ENCODE data around the gene SIM2.

The SIM2 gene

DNA sequence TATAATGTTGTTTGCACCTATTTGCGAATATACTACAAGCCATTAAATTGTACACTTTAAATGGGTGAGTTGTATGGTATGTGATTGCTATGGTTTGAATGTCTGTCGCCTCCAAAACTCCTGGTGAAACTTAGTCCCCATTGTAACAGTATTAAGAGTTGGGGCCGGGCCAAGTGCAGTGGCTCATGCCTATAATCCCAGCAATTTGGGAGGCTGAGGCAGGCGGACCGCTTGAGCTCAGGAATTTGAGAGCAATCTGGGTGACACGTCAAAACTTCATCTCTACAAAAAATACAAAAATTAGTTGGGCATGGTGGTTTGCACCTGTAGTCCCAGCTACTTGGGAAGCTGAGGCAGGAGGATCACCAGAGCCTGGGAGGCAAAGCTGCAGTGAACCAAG is 12.0 kb upstream of the SIM2 start:
- no peak for DNase-seq (ENCODE audit: low read depth in 2 of 2)

DNA sequence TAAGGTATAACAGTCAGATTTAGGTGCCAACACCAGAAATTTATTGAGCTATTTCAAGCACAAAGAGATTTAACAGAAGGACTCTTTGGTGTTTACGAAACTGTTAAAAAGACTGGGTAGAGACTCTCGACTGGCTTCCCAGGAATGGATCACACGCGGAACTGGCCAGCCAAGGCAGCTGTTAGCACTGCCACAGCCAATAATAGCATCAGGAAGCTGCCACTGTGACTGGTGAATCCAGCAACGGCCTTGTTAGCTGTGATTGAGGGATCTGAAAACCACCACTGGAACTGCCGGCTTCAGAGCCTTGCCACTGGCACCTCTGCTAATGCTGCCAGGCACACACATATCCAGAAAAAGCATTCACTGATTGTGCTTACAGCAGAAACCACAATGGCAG is 10.6 kb upstream of the SIM2 start:
- DNase-seq (ENCODE audit: low read depth in 2 of 2): no peak

DNA sequence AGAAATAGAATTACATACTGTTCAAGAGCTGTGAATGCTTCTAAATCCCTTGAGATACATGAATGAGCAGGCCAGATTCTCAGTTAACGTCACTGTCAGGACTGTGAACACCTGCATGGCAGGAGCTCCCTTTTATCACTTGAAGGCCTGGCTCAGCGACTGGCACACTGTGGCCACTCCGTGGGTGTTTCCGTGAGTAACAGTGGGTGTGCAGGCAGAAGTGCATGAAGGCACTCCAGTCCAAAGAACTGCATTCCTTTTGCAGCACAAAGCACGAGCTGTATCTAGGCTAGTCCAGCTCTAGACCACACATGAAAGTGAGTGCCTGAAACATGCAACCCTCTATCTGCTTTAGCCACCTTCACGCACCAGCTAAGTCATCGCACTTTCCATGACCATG is 9.6 kb upstream of the SIM2 start:
- no peak for DNase-seq (ENCODE audit: low read depth in 2 of 2)

DNA sequence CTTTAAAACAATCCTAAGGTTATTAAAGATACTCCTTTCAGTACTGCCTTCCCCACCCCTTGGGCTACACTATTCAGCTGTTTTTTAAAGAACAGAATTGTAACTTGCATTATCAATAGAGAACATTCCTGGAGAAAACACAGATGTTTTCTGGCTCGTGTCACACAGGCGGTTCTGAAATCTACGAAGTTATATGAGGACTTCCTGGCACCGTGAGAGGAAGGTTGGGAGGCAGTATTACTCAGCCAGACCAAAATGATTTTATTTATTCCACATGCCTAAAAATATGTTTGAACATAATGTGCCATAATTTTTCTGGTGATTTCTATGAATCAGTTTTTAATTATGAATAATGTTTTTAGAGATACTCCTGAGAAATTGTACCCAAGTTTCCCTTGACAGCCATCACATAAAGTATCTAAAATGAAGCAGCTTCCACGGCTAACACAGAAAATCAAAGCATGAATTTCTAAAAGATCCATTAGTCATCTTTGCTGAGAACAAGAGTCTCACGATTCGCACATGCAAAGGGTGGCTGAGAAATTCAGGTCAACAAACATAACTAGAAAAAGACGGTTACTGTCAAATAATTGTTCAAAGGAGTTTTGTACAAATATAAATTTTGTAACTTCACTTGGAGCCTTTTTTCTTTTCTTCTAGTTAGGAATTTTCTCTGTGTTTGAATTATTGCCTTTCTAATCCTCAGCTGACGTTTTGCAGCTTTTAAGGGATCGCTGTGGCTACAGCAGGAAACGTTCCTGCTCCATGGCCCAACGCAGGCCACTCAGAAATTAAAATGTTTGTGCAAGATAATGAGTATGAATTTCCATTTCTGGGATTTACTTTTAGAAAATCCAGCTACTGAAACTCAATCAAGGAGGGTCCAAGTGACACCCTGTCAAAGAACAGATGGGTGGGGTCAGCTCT is 8.0 kb upstream of the SIM2 start:
- DNase-seq (ENCODE audit: low read depth in 2 of 2): no peak

DNA sequence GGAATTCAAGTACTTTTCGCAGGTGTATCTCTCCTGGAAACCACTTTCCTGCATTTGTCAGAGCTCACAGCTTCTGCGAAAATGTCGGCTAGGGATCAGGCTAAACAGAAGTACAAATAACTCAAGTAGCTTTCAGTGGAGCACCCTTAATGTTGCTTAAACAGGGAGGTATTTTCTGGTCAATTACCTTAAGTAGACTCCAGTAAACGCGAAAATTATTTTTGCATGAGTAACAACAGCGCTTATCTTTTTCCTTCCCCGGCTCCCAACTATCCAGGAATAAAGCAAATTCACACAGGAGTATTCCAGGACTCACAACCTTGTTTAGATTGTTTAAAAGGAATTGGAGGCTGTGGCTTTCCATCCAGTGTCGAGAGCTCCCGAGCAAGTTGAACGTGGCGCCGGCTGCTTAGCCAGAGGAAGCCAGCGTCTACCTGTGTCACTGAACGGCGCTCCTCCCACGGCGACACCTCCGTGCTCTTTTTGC is 7.3 kb upstream of the SIM2 start:
- DNase-seq (ENCODE audit: low read depth in 2 of 2): no peak

DNA sequence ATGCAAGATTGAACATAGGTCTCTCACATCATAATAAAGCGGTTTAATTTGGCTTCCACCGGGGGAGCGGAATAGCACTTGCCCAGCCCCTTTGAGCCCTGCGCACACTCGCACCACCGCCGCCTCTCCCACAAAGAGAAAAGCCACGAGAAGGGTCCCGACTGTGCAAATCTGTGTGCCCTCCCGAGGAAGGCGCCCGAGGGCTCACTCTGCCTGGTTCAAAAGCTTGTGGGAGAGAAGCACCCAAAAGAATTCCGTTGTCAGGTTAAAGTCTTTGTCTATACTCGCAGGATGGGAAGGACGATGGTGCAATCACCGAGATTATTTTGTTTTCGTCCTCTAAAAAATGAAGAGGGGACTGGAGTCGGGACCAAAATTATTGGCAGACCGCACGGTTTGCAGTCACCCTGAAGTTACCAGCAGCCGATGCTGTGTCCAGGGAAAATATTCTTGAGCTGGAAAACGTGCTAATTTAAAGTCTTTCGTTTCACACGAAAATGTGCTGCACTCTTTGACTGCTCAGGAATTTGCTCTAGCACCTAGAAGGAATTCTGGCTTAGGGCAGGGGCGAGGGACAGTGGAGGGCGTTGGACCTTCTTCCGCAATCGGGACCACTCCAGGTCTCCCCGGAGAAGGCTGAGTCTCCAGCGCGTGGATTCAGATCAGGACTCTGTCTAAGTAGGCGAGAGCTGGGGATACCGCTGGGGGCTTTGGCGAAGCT is 6.6 kb upstream of the SIM2 start:
- DNase-seq (ENCODE audit: low read depth in 2 of 2): no peak

DNA sequence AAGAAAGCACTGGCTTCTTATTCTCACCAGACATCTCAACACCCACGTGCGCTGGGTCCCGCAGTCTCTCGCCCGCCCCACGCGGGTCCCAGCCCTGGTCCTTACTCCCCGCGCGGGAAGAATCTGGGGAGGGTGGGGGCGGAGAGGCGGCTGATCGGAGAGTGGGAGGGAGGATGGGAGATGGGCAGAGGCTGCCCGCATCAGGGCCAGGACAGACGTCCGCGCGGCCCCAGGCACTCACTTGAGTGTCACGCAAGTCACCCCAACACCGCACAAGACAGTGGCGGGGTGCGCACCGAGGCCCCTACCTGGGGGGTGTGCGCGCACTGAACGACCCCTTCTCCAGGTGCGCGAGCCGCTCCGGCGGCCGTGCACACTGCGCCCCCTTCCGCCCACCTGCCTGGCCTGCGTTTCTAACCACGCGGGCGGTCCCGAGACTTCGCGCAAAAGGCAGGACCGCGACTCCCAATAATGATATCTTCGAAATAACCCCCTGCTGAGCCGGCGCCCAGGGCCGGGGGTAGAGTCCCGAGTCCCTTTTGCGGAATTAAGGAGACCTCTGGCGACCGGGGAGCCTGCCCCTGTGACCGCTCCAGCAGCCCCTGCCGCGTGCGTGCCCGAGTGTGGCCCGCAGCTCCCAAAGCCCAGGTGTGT is 6.0 kb upstream of the SIM2 start:
- no peak for DNase-seq (ENCODE audit: low read depth in 2 of 2)

DNA sequence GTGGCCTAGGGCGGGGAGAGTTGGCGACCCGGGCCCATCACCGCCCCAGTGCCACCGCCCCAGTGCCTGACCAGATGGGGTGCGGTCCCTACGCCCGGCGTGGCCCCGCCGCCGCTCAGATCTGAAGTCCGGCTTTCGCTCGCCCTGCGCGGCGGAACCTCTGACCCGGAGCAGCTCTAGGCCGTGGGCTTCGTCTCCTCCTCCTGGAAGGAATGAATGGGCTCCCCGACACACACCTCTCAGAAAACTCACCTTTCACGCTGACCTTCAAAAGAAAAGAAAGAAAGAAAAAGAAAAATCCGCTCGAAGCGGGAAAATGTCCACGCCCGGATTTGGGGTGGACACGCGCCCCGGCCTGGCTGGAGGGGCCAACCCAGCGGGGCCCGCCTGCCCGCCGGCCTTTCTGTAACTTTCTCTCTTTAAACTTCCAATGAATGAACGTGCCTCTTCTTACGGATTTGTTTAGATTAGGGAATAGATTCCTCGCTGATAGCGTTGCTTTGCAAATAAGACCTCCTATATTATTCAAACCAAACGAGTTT is 5.4 kb upstream of the SIM2 start:
- no peak for DNase-seq (ENCODE audit: low read depth in 2 of 2)

DNA sequence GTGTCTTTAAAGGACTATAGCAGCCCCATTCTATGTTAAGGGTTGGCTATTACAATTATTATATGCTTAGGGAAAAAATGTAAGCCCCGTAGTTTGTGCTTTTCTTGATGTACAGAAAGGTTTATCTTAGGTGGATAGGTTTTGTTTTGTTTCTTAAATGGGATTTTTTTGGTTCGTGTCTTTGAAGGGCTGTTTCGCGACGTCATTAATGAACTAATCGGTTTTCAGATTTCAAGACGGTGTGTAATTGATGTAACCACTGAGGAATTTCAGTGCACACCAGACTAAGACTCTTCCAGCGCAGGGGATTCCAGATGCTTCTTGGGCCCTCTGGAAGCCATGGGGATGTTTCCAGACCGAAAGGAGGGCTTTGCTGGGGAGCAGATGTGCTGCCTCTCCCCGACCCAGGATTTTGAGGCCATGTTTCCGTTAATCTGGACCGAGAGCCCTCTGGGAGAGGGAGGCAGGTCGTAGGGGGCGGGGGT is 4.8 kb upstream of the SIM2 start:
- DNase-seq (ENCODE audit: low read depth in 2 of 2): no peak

DNA sequence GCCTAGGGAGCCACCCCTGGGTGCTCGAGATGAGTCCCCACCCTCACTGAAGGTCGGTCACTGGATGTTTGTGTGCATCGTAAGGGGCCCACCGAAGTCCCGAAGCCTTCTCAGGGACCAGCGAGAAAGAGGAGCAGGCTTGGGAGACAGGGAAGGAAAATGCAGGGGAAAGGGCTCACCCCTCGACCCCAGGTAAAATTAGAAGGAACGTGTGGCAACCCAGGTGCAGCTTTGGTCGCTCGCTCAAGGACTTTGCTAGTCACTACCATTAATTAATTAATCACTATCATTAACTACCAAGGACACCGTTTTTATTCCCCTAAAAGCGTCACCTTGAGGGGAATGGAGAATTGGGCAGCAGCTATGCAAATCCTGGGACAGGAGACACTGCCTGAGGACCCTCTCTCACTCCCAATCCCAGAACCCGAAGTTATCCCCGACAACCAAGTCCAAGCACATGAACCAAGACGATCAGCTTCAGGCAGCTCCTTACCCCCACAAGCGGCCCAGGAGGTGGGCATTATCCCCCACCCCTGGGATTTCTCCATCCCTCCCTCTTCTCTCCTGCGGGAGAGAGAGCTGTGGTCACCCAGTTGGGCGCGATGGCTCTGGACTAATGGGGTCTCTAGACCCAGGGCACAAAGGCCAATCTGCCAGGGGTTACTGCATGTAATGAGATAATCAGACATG is 4.2 kb upstream of the SIM2 start:
- DNase-seq (ENCODE audit: low read depth in 2 of 2): no peak

DNA sequence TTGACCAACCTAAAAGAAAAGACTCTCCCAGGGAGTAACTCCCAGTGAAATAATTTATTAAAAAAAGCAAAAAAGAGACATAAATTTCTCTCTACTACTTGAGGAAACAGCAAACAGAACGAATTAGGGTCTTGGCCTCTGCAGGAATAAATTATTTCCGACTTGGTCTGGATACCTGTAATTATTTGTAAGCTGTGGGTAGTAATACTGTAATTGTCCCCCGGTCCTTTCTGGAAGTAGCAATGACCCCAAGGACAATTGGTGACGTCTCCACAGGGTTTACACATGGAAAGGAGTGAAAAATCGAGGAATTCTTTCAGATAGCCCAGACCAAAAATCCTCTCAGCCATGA is 3.7 kb upstream of the SIM2 start:
- DNase-seq (ENCODE audit: low read depth in 2 of 2): no peak

DNA sequence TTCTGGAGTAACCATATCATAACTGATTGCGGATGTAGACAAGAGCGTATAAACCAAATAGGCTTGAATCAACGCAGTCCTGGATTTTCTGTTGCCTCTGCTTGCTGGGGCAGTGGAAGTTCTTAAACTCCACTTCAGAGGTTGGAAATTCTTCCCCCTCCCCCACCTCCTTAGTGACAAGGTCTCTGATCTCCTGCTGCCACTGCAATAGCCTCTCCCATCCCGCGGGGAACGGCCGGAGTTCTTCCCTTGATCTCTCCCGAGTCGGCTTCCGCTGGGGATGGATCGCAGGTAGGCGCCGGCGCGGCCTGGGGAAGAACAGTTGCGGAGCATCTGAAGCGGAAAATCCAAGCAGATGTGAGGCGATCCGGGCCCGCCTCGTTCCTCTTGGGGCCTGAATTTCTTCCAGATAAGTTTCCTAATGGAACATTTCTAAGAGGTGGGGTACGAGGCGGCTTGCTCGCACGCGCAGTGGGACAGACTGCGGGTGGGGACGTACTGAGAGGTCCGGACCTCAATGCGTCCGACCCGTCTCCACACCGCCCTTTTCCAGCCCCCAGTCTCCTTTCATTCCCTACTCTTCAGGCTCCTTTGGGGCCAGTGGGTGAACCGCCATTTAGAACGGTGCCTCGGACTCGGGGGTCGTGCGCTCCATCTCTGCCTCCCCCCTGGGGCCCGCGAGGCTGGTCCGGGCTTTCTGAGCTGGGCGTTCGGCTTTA is 3.1 kb upstream of the SIM2 start:
- no peak for DNase-seq (ENCODE audit: low read depth in 2 of 2)

DNA sequence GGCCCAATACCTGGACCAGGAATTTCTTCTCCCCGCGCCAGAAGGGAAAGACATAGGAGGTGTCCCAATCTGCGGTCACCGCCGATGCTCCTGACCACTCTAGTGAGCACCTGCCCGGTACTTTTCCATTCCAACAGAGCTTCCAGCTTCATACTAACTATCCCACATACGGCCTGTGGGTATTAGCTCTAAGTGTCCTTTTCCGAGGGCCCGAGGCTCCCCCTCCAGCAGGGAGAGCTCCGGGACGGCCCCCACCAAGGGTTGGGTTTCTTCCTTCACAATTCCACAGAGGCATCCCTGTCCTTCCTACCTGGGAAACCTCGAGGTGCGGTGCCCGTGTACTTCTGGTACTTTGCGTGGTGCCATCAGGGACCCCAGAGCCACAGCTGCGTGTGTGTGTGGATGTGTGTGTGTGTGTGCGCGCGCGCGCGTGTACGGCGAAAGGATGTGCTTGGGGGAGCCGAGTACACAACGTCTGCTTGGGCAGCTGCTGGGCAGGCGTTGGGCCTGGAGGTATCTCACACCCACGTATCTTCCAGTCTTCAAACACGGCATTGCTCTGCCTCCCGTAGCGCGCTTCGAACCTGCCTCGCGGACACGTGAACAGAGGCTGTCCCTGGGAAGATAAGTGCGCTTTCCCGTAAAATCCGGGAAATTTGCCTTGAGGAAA is 2.4 kb upstream of the SIM2 start:
- DNase-seq (ENCODE audit: low read depth in 2 of 2): no peak

DNA sequence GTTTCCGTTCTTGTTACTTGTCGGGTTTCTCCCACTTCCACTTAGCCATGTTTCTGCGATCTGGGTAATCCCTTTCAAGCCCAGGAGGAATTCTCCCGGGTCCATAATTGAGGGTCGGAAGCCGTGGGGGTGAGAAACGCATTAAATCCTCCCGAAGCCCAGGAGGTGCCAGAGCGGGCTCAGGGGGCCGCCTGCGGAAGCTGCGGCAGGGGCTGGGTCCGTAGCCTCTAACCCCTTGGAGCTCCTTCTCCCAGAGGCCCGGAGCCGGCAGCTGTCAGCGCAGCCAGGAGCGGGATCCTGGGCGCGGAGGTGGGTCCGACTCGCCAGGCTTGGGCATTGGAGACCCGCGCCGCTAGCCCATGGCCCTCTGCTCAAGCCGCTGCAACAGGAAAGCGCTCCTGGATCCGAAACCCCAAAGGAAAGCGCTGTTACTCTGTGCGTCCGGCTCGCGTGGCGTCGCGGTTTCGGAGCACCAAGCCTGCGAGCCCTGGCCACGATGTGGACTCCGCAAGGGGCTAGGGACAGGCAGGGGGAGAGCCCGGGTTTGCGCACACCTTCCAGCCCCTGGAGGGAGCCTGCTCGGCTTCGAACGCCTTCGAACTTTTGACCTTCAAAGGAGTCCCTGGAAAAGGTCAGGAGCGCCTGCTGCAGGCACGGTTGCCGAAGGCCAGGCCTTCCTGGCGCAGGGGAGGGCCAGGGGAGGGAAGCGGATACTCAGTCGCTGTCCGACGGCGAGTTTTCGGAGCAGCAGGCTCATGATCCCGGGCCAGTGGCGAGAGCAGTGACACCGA is 1.7 kb upstream of the SIM2 start:
- DNase-seq (ENCODE audit: low read depth in 2 of 2): no peak

DNA sequence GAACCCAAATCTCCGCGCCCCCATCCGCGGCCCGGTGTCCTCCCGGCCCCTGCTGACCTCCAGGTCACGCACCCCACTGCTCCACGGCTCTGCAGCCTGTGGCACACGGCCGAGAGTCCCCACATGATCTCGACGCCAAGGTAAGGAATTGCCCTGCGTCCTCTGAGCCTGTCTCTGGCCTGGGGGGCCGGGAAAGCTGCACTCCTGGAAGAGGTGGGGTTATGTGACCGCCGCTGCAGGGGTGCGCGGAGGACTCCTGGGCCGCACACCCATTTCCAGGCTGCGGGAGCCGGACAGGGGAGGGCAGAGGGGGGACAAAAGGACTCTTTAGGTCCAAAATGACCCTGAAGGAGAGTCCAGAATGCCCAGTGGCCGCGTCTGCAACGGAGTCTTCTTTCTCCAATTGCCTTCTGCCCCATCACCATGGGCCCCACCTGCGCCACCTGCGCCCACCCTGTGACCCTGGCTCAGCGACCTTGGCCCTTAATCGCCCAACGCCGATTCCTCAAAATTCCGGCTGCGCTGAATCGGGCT is 997 bp upstream of the SIM2 start:
- DNase-seq (ENCODE audit: low read depth in 2 of 2): no peak

DNA sequence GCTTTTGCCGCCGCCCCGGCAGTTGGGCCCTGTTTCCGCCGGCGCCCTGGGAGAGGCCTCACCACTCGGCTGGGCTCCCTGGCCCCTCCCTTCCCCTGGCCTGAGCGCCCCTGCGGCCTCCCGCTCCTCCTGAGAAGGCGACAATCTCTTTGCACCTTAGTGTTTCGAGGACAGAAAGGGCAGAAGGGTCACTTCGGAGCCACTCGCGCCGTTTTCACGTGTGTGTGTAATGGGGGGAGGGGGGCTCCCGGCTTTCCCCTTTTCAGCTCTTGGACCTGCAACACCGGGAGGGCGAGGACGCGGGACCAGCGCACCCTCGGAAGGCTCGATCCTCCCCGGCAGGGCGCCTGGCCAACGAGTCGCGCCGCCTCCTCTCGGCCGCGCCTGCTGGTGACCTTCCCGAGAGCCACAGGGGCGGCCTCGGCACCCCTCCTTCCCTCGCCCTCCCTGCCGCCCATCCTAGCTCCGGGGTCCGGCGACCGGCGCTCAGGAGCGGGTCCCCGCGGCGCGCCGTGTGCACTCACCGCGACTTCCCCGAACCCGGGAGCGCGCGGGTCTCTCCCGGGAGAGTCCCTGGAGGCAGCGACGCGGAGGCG is 432 bp upstream of the SIM2 start:
- DNase-seq (ENCODE audit: low read depth in 2 of 2): no peak

DNA sequence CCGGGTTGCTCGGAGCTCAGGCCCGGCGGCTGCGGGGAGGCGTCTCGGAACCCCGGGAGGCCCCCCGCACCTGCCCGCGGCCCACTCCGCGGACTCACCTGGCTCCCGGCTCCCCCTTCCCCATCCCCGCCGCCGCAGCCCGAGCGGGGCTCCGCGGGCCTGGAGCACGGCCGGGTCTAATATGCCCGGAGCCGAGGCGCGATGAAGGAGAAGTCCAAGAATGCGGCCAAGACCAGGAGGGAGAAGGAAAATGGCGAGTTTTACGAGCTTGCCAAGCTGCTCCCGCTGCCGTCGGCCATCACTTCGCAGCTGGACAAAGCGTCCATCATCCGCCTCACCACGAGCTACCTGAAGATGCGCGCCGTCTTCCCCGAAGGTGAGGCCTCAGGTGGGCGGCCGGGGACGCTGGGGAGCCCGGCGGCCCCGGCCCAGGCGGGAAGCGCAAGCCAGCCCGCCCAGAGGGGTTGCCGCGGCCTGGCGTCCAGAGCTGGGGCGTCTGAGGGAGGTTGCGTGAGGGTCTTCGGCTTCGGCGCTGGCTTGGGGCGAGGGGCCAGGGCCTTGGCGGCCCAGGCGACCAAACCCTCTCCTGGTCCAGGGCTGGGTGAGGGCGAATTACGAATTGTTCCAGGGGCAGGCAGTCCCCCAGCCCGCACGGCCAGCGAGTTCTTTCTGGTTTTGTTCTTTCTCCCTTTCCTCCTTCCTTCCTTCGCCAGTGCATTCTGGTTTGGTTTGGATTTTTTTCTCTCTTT is 805 bp downstream of the SIM2 start:
- no peak for DNase-seq (ENCODE audit: low read depth in 2 of 2)

DNA sequence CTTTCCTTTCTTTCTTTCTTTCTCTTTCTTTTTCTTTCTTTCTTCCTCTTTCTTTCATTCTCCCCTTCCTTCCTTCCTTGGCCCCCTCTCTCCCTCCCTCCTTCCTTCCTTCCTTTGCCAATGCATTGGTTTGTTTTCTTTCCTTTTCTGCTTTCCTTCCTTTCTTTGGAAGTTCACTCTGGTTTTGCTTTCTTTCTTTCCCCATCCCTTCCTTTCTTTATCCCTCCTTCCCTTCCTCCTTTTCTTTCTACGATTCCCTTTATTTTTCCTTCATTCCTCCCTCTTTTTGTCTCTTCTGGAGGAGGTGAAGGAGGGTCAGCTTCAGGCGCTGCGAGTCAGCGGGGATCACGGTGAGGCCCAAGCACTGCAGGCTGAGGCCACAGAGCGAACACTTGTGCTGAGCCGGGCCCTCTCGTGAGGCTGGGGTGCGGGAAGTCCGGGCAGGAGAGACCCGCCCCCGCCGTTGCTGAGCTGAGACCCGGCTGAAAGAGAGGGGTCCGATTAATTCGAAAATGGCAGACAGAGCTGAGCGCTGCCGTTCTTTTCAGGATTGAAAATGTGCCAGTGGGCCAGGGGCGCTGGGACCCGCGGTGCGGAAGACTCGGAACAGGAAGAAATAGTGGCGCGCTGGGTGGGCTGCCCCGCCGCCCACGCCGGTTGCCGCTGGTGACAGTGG is 1.5 kb downstream of the SIM2 start:
- no peak for DNase-seq (ENCODE audit: low read depth in 2 of 2)
